AG09319 (cell line): ENCODE data around the gene DPCD.
"Not testable (repeated sequence)": the region's sequence is repeated elsewhere in the genome, so short reads cannot be mapped to it uniquely, and the experiment has no call there.

Source experiments
- DNase-seq: peaks from one replicate; pipeline ENCODE4 v3.0.0-alpha.2; 2010; ENCODE audit warnings: low read depth; ENCODE audit errors: extremely low read depth
- TF ChIP-seq, protein P1 (sequence below): IDR thresholded peaks from 2 replicates; pipeline ENCODE4 v1.5.1; 2011; ENCODE audit warnings: low read depth, mild to moderate bottlenecking, inconsistent platforms, low read length, moderate library complexity

Gene DPCD

DNA sequence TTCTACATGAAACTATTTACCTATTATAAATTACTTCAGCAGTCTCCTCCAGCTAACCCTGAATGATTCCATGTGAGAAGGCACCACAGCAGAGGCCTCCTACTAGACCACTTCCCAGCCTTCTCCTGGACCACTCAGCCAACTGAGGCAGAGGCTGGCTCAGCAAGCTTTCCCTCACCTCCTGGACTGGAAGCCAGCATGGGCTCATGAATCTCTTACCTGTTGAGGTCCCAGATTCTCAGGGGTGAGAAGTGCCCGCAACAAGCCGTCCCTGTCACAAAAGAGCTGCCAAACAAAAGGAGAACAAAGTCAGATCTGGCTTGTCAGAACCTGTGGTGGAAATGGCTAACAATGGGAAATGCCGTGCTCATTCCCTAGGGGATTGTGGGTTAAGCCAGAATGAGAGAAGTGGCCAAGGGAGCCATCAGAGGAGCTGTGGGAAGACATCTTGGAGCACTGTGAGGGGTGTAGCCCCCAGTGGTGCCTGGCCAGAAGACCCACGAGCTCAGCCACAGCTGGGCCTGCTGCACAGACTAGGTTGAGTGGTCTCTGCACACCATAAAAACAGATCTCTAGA, 36.5 kb downstream of the DPCD start:
- TF ChIP-seq, protein P1, sequence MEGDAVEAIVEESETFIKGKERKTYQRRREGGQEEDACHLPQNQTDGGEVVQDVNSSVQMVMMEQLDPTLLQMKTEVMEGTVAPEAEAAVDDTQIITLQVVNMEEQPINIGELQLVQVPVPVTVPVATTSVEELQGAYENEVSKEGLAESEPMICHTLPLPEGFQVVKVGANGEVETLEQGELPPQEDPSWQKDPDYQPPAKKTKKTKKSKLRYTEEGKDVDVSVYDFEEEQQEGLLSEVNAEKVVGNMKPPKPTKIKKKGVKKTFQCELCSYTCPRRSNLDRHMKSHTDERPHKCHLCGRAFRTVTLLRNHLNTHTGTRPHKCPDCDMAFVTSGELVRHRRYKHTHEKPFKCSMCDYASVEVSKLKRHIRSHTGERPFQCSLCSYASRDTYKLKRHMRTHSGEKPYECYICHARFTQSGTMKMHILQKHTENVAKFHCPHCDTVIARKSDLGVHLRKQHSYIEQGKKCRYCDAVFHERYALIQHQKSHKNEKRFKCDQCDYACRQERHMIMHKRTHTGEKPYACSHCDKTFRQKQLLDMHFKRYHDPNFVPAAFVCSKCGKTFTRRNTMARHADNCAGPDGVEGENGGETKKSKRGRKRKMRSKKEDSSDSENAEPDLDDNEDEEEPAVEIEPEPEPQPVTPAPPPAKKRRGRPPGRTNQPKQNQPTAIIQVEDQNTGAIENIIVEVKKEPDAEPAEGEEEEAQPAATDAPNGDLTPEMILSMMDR: no peak
- DNase-seq: no peak

DNA sequence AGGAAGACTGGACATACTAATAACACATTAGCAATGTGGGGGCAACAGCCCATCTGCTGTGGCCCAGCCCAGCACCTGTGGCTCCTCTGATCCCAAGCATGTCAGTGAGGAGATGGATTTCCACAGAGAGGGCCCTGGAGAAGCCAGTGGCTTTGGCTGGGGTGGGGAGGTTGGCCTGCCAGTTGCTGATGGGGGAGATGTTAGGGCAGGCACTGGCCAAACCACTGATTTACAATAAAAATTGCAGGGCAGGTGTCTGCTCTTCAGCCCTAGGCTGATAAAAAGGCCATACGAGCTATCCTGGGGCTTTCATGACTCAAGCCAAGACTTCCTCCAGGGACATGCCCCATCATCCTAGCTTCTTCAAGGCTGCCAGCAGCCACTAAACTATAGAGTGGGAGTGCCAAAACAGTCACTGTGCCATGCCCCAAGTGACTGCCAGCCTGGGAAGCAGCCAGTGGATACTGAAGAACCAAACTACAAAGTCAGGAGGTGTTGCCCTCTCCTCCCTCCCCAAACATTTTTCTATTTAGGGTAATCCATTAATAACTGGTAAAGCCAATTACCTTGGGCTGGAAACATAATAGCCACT, 37.8 kb downstream of the DPCD start:
- no peak for DNase-seq

DNA sequence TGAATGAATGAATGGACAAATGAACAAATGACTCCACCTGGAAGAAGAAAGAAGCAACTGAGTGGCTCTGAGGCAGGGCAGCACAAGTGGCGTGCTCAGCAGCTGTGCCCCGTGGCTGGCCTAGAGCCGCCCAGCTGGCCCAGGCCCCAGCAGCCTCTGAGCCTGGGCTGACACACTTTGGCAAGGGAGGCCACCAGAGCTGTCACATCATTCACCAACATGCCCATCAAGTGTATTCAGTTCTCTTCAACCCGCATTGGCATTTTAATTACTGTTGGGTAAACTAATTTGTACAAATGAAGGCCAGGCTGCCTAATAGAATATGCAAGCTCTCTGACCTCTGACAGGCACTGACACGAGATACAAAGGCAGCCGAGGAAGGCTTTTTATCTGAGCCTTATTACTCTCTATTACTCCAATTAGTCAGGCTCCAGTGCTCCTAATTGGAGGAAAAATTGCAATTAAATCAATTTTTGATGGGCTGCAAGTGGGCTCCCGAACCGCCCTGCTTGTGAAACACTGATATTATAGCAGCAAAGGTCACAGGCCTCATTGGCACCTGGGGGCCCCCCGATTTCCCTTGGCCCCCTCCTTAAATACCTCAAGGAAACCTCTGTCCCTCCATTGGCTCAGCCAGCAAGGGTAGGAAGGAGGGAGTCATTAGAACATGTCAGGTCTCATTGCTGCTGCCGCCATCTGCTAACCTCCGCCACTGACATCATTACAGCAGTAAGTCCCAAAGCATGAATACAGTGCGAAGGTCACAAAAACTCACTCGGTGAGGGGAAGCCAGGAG, 41.9 kb downstream of the DPCD start:
- TF ChIP-seq, protein P1: no peak
- DNase-seq: no peak

More for the DNA sequence above, 37.8 kb downstream of the DPCD start:
- TF ChIP-seq, protein P1: no peak

DNA sequence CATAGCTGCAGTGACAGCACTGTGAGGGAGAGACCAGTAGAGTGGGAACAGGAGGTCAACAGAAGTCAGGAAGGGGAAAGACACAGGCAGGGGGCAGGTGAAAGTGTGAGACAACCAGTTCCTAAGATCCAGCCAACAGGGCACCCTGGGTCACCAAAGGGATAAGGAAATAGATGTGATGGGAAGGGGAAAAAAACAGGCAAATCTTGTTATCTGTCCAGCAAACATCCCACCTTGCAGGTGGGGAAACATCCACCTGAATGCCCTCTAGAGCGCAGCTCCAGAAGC, 42.5 kb downstream of the DPCD start:
- TF ChIP-seq, protein P1: no peak
- DNase-seq: no peak

DNA sequence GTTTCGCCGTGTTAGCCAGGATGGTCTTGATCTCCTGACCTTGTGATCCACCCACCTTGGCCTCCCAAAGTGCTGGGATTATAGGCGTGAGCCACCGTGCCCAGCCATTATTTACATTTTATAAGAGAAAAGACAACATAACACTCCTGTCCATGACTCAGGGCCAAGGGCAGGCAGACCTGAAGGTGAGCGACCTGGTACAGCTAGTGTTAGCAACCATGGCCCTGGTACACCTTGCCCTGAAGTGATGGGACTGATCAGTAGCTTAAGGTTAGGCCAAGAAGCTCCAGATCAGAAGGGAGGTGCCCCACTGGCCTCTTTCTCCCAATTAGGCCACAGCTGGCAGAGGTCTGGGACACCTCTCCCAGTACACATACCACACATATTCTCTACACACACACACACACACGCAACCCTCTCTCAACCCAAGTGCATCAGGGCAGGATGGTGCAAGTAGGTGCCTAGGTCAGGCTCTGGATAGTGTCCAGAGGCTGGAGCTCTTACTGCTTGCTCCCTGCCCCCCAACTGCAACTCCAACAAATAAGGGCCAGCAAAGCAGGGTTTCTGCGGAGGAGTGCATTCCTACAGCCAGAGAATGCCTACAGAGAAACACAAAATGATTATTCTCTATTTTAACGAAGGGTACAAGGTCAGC, 43.8 kb downstream of the DPCD start:
- TF ChIP-seq, protein P1: no peak
- DNase-seq: no peak

DNA sequence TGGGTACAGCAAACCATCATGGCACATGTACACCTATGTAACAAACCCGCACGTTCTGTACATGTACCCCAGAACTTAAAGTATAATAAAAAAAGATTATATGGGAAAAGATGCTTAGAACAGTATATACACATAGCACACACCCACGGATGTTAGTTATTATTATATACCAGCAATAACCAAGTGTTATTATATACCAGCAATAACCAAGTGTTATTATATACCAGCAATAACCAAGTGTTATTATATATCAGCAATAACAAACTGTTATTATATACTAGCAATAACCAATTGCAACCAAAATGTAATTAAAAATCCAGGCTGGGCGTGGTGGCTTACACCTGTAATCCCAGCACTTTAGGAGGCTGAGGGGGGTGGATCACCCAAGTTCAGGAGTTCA, 45.4 kb downstream of the DPCD start:
- DNase-seq: not testable (repeated sequence)

DNA sequence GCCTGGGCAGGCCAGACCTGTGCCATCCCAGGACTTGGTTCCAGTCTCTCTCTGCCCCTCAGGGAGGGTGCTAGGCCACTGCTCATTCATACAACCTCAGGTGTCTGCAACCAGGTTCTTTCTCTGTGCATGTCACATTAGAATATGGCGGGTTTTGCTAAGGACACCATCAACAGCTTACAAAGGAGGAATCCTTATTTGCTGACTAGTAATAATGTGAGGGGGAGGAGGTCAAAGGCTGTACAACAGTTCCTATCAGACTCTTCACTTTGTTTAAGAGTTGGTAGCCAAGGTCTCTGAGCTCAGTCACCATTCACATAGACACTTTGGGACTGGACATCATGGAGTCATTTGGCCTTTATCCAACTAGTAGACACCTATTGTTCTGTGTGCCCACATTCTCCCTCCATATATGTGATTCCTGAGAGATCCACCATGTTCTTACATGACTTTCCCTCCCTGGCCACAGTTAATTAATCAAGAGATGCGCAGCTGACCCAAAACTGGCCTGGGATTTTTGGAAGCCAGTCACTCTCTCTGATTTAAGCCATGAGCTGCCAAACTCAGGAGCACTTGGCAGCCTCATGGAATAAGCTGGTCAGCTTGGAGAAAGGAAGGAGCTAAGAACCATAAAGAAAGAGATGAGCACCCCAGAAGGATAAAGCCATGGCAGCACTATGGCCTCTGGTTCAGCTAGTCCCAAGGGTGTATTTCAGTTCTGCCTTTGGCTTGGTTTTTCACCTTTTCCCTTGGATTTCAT, 51.2 kb downstream of the DPCD start:
- TF ChIP-seq, protein P1: no peak
- DNase-seq: no peak
